ENCODE data around the gene PDLIM5. TPM values are rescaled to one million over a fixed set of nuclear protein-coding genes. Genes with fewer than 3 reads are reported as not detected.
A peak's percentile ranks its signal among the peaks of the same experiment; 100 is the strongest.
"Not testable (repeated sequence)": the region's sequence is repeated elsewhere in the genome, so short reads cannot be mapped to it uniquely, and the experiment has no call there.

PDLIM5 gene
- total RNA-seq, 5 donors from 2014 or later (not counting 1 experiment from before 2014, with no cell fraction given) = 27.1 to 32.0 (median 29.6) TPM

DNA sequence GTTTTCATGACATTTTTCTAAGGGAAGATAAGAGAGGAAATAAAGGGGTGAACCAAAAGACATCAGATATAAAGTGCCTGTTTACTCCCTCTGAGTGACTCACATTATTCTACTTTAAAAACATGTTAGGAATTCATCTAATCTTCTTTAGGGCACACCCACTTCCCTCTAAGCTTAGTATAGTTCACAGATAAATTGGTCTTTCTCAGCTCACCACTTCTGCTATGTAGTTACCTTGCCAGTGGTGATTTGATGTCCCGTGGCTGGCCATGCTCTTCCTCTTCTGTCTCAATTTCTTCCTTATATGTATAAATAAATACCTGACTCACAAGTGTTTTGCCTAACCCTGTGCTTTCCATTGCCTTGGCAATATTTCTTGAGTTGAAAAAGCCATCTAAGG, 96.8 kb downstream of the PDLIM5 start:
- H3K9me3 ChIP-seq = no peaks in the 10 kb centered on the region
- ChIA-PET CTCF (no interaction called here), POLR2A (no interaction called here)
- H3K36me3 ChIP-seq (ENCODE audit: control insufficient read depth in 2 of 2, extremely low read depth in 1 of 2, insufficient read depth in 1 of 2, low read length in 1 of 2) = no peaks in the 10 kb centered on the region
- H3K27ac ChIP-seq (ENCODE audit: low read length) = no peak overlapping the region
- DNase-seq (peak in 1 of 35 experiments; percentile 5), ATAC-seq (replicated peaks in 1 of 4) (no peak)
- no CpG with 5 or more reads among the region's 1 CpG for WGBS (ENCODE audit: insufficient coverage)
- Mint-ChIP-seq H3K36me3 (peaks cover 26% of the 10 kb centered on the region), H3K27me3 (no peaks in the 10 kb centered on the region), H3K9me3 (peaks cover 0 to 3% (median 3%) of the 10 kb centered on the region in 3 donors), H3K4me1 (peaks cover 5 to 17% (median 9%) of the 10 kb centered on the region in 3 donors), H3K4me3 (no peak overlapping the region), H3K27ac (no peak overlapping the region)
- H3K4me1 ChIP-seq (ENCODE audit: control insufficient read depth in 1 of 2, extremely low read depth in 1 of 2, insufficient read depth in 2 of 2, low read length in 2 of 2) = no peaks in the 10 kb centered on the region
- H3K27me3 ChIP-seq (replicated peaks in 1 of 2; ENCODE audit: control insufficient read depth in 2 of 2, extremely low read depth in 1 of 2, insufficient read depth in 2 of 2, low read length in 1 of 2) = no peaks in the 10 kb centered on the region
- no peak overlapping the region for H3K4me3 ChIP-seq (ENCODE audit: control insufficient read depth in 1 of 2, extremely low read depth in 1 of 2, low read length in 1 of 2)

DNA sequence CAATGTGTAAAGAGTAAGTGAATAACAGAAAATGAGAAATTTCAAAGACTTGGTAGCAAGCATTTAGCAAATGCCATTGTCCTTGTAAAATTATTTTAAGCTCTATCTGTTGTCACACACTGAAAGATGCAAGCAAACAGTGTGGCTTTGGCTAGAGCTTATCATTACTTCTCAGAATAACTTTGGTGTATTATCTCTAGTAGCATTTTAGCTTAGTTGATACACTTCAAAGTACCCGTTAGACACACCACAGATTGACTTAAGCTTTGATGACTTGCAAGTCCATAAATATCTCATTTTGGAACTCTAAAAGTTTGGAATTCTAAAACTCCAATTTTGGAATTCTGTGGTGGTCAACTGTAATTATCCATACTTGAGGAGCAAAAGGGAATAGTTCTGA, 98.6 kb downstream of the PDLIM5 start:
- WGBS (ENCODE audit: insufficient coverage) = no CpG with 5 or more reads among the region's 1 CpG
- H3K4me1 Mint-ChIP-seq = peaks cover 5 to 15% (median 9%) of the 10 kb centered on the region in 3 donors

DNA sequence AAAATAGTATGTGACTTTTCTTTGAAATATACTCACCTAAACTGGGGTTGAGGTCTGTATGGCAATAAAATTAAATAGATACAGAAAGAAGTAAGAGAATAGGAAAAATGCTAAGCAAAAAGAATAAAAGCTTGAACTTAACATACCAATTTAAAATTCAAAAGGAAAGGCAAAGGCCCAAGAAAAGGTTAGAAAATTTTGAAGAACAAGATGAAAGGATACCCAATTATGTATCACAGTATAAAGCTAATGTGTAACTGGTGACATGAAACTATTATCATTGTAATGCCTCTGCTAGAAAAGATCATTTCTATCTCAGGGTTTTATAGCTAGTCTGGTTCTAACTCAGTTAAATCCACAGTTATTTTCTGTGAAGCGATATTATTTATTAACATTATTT, 99.1 kb downstream of the PDLIM5 start:
- H3K4me3 Mint-ChIP-seq = no peak overlapping the region
- peaks cover 2 to 3% (median 3%) of the 10 kb centered on the region in 3 donors for H3K9me3 Mint-ChIP-seq
- H3K27me3 Mint-ChIP-seq = no peaks in the 10 kb centered on the region
- Histone ChIP-seq H3K4me1 (ENCODE audit: control insufficient read depth in 1 of 2, extremely low read depth in 1 of 2, insufficient read depth in 2 of 2, low read length in 2 of 2) (no peaks in the 10 kb centered on the region), H3K4me3 (ENCODE audit: control insufficient read depth in 1 of 2, extremely low read depth in 1 of 2, low read length in 1 of 2) (no peak overlapping the region), H3K36me3 (ENCODE audit: control insufficient read depth in 2 of 2, extremely low read depth in 1 of 2, insufficient read depth in 1 of 2, low read length in 1 of 2) (no peaks in the 10 kb centered on the region), H3K27me3 (replicated peaks in 1 of 2; ENCODE audit: control insufficient read depth in 2 of 2, extremely low read depth in 1 of 2, insufficient read depth in 2 of 2, low read length in 1 of 2) (no peaks in the 10 kb centered on the region), H3K27ac (ENCODE audit: low read length) (no peak overlapping the region), H3K9me3 (no peaks in the 10 kb centered on the region)
- CTCF ChIA-PET = interaction anchor here in 1 of 2 donors (0.6 kb wide), 1 partner anchor 70 kb away, joined by 11 read pairs; no protein-coding TSS in a partner anchor
- H3K4me1 Mint-ChIP-seq = peaks cover 5 to 14% (median 9%) of the 10 kb centered on the region in 3 donors
- DNase-seq = no peak
- no peak overlapping the region for H3K27ac Mint-ChIP-seq
- no peak for ATAC-seq (replicated peaks in 1 of 4)
- POLR2A ChIA-PET = no interaction called here
- peaks cover 22% of the 10 kb centered on the region for H3K36me3 Mint-ChIP-seq
- WGBS (ENCODE audit: insufficient coverage) = no CpG with 5 or more reads among the region's 1 CpG

More for the DNA sequence above, 98.6 kb downstream of the PDLIM5 start:
- Mint-ChIP-seq H3K27ac (no peak overlapping the region), H3K36me3 (peaks cover 22% of the 10 kb centered on the region), H3K9me3 (peaks cover 0 to 3% (median 3%) of the 10 kb centered on the region in 3 donors), H3K4me3 (no peak overlapping the region), H3K27me3 (no peaks in the 10 kb centered on the region)
- Histone ChIP-seq H3K27me3 (replicated peaks in 1 of 2; ENCODE audit: control insufficient read depth in 2 of 2, extremely low read depth in 1 of 2, insufficient read depth in 2 of 2, low read length in 1 of 2) (no peaks in the 10 kb centered on the region), H3K4me3 (ENCODE audit: control insufficient read depth in 1 of 2, extremely low read depth in 1 of 2, low read length in 1 of 2) (no peak overlapping the region), H3K36me3 (ENCODE audit: control insufficient read depth in 2 of 2, extremely low read depth in 1 of 2, insufficient read depth in 1 of 2, low read length in 1 of 2) (no peaks in the 10 kb centered on the region), H3K27ac (ENCODE audit: low read length) (no peak overlapping the region), H3K4me1 (ENCODE audit: control insufficient read depth in 1 of 2, extremely low read depth in 1 of 2, insufficient read depth in 2 of 2, low read length in 2 of 2) (no peaks in the 10 kb centered on the region), H3K9me3 (no peaks in the 10 kb centered on the region)
- ATAC-seq (replicated peaks in 1 of 4) = no peak
- no peak for DNase-seq
- CTCF ChIA-PET = no interaction called here
- POLR2A ChIA-PET = no interaction called here

DNA sequence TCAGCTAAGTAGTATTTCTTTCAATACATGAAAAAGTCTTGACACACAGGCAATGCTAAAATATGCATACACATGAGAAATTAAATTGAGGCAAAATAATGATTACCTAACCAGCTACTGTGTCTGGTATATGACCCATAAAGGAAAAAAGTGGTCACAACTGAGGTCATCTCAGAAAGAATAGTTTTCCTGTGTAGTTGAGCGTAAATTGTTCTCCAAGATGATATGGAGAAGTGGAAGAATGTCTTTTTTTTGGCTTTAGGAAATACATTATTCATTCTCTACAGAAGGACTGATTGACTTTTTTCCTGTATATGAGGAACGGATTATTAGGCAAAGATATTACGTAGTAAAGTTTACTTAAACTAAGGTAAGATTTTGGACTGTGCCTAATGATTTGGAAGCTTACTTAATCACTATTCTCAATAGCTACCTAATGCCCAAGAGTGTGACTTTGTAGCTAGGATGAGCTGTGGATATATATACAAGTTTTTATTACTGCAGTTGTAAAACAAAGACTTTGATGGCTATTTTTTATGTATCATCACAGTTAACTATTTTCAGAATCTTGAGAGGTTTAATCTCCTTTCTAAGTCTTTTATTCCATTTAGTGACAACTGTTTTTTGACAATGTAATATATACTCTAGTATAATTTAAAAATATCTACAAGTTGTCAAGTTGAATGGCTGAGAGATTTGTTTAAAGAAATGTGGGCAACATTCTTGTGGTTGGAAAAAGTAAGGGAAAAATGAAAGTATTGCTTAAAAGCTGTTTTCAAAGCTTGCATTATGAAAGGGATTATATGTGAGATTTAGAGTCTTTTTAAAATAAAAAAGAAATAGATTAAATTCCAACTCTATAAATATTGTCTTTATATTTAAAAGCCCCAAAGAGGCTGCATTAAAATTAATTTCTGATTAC, 100.2 kb downstream of the PDLIM5 start:
- DNase-seq = no peak
- Mint-ChIP-seq H3K27ac (no peak overlapping the region), H3K4me3 (no peak overlapping the region), H3K27me3 (no peaks in the 10 kb centered on the region), H3K4me1 (peaks cover 5 to 14% (median 9%) of the 10 kb centered on the region in 3 donors), H3K9me3 (peaks cover 2 to 7% (median 3%) of the 10 kb centered on the region in 3 donors), H3K36me3 (peaks cover 29% of the 10 kb centered on the region)
- H3K9me3 ChIP-seq = no peaks in the 10 kb centered on the region
- CTCF ChIA-PET = interaction anchor here in 1 of 2 donors (0.6 kb wide), 1 partner anchor 122 kb away, joined by 3 read pairs; no protein-coding TSS in a partner anchor
- H3K36me3 ChIP-seq (ENCODE audit: control insufficient read depth in 2 of 2, extremely low read depth in 1 of 2, insufficient read depth in 1 of 2, low read length in 1 of 2) = no peaks in the 10 kb centered on the region
- POLR2A ChIA-PET = no interaction called here
- H3K27ac ChIP-seq (ENCODE audit: low read length) = no peak overlapping the region
- no peak overlapping the region for H3K4me3 ChIP-seq (ENCODE audit: control insufficient read depth in 1 of 2, extremely low read depth in 1 of 2, low read length in 1 of 2)
- no peaks in the 10 kb centered on the region for H3K27me3 ChIP-seq (replicated peaks in 1 of 2; ENCODE audit: control insufficient read depth in 2 of 2, extremely low read depth in 1 of 2, insufficient read depth in 2 of 2, low read length in 1 of 2)
- WGBS (ENCODE audit: insufficient coverage) = no CpG with 5 or more reads among the region's 3 CpGs
- no peak for ATAC-seq (replicated peaks in 1 of 4)
- H3K4me1 ChIP-seq (ENCODE audit: control insufficient read depth in 1 of 2, extremely low read depth in 1 of 2, insufficient read depth in 2 of 2, low read length in 2 of 2) = no peaks in the 10 kb centered on the region

DNA sequence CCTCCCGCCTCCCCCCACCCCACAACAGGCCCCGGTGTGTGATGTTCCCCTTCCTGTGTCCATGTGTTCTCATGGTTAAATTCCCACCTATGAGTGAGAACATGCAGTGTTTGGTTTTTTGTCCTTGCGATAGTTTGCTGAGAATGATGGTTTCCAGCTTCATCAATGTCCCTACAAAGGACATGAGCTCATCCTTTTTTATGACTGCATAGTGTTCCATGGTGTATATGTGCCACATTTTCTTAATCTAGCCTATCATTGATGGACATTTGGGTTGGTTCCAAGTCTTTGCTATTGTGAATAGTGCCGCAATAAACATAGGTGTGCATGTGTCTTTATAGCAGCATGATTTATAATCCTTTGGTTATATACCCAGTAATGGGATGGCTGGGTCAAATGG, 104.3 kb downstream of the PDLIM5 start:
- H3K4me1 Mint-ChIP-seq; ATAC-seq (replicated peaks in 1 of 4); H3K36me3 ChIP-seq (ENCODE audit: control insufficient read depth in 2 of 2, extremely low read depth in 1 of 2, insufficient read depth in 1 of 2, low read length in 1 of 2); H3K27me3 Mint-ChIP-seq; POLR2A ChIA-PET; H3K27ac ChIP-seq (ENCODE audit: low read length); CTCF ChIA-PET; H3K9me3 Mint-ChIP-seq; DNase-seq; H3K4me1 ChIP-seq (ENCODE audit: control insufficient read depth in 1 of 2, extremely low read depth in 1 of 2, insufficient read depth in 2 of 2, low read length in 2 of 2); H3K4me3 Mint-ChIP-seq; H3K27me3 ChIP-seq (replicated peaks in 1 of 2; ENCODE audit: control insufficient read depth in 2 of 2, extremely low read depth in 1 of 2, insufficient read depth in 2 of 2, low read length in 1 of 2); H3K9me3 ChIP-seq; H3K4me3 ChIP-seq (ENCODE audit: control insufficient read depth in 1 of 2, extremely low read depth in 1 of 2, low read length in 1 of 2); H3K27ac Mint-ChIP-seq: not testable (repeated sequence)
- H3K36me3 Mint-ChIP-seq = peaks cover 23% of the 10 kb centered on the region
- no CpG with 5 or more reads among the region's 4 CpGs for WGBS (ENCODE audit: insufficient coverage)

DNA sequence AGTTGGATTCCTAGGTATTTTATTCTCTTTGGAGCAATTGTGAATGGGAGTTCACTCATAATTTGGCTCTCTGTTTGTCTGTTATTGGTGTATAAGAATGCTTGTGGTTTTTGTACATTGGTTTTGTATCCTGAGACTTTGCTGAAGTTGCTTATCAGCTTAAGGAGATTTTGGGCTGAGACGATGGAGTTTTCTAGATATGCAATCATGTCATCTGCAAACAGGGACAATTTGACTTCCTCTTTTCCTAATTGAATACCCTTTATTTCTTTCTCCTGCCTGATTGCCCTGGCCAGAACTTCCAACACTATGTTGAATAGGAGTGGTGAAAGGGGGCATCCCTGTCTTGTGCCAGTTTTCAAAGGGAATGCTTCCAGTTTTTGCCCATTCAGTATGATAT, 105.9 kb downstream of the PDLIM5 start:
- POLR2A ChIA-PET; H3K4me1 Mint-ChIP-seq; H3K4me3 ChIP-seq (ENCODE audit: control insufficient read depth in 1 of 2, extremely low read depth in 1 of 2, low read length in 1 of 2); H3K36me3 ChIP-seq (ENCODE audit: control insufficient read depth in 2 of 2, extremely low read depth in 1 of 2, insufficient read depth in 1 of 2, low read length in 1 of 2); ATAC-seq (replicated peaks in 1 of 4); CTCF ChIA-PET; DNase-seq; H3K4me1 ChIP-seq (ENCODE audit: control insufficient read depth in 1 of 2, extremely low read depth in 1 of 2, insufficient read depth in 2 of 2, low read length in 2 of 2); H3K9me3 Mint-ChIP-seq; H3K4me3 Mint-ChIP-seq; H3K27me3 Mint-ChIP-seq; H3K27me3 ChIP-seq (replicated peaks in 1 of 2; ENCODE audit: control insufficient read depth in 2 of 2, extremely low read depth in 1 of 2, insufficient read depth in 2 of 2, low read length in 1 of 2); H3K27ac ChIP-seq (ENCODE audit: low read length); H3K9me3 ChIP-seq; H3K27ac Mint-ChIP-seq: not testable (repeated sequence)
- no CpG with 5 or more reads among the region's 1 CpG for WGBS (ENCODE audit: insufficient coverage)
- peaks cover 22% of the 10 kb centered on the region for H3K36me3 Mint-ChIP-seq
